Measurements from ENCODE around the gene LGR4. TPM values are rescaled to one million over a fixed set of nuclear protein-coding genes. Genes with fewer than 3 reads are reported as not detected.
"Not testable (repeated sequence)": the region's sequence is repeated elsewhere in the genome, so short reads cannot be mapped to it uniquely, and the experiment has no call there.

LGR4 gene
- total RNA-seq, 6 experiments from 2014 or later = 13.9 to 20.2 (median 17.7) TPM

- H3K4me1 Mint-ChIP-seq (ENCODE audit: low read depth) = peaks cover 17% of the 10 kb centered on the region
- TF ChIP-seq, protein P1, sequence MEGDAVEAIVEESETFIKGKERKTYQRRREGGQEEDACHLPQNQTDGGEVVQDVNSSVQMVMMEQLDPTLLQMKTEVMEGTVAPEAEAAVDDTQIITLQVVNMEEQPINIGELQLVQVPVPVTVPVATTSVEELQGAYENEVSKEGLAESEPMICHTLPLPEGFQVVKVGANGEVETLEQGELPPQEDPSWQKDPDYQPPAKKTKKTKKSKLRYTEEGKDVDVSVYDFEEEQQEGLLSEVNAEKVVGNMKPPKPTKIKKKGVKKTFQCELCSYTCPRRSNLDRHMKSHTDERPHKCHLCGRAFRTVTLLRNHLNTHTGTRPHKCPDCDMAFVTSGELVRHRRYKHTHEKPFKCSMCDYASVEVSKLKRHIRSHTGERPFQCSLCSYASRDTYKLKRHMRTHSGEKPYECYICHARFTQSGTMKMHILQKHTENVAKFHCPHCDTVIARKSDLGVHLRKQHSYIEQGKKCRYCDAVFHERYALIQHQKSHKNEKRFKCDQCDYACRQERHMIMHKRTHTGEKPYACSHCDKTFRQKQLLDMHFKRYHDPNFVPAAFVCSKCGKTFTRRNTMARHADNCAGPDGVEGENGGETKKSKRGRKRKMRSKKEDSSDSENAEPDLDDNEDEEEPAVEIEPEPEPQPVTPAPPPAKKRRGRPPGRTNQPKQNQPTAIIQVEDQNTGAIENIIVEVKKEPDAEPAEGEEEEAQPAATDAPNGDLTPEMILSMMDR (IDR thresholded peaks at IDR 0.05) = no peak
- H3K27me3 Mint-ChIP-seq (ENCODE audit: insufficient read depth) = no peaks in the 10 kb centered on the region
- no peaks in the 10 kb centered on the region for H3K36me3 Mint-ChIP-seq (ENCODE audit: low read depth)
- H3K27ac Mint-ChIP-seq = no peak overlapping the region
- H3K9me3 Mint-ChIP-seq = no peaks in the 10 kb centered on the region
- no peak for DNase-seq
- H3K4me3 Mint-ChIP-seq = no peak overlapping the region
Measured at GRCh38 chr11:27350511-27350910, 122.1 kb downstream of the LGR4 start.

GRCh38 chr11:27349919-27350318 is 122.7 kb downstream of the LGR4 start:
- H3K9me3 Mint-ChIP-seq = no peaks in the 10 kb centered on the region
- no peak for DNase-seq
- no peak overlapping the region for H3K27ac Mint-ChIP-seq
- H3K4me3 Mint-ChIP-seq = no peak overlapping the region
- TF ChIP-seq, protein P1 (IDR thresholded peaks at IDR 0.05) = no peak
- no peaks in the 10 kb centered on the region; the same call in 1 of the 2 replicates for H3K36me3 Mint-ChIP-seq (ENCODE audit: low read depth)
- H3K27me3 Mint-ChIP-seq (ENCODE audit: insufficient read depth) = no peaks in the 10 kb centered on the region
- H3K4me1 Mint-ChIP-seq (ENCODE audit: low read depth) = peaks cover 17% of the 10 kb centered on the region

GRCh38 chr11:27348340-27348873 is 124.2 kb downstream of the LGR4 start:
- no peak overlapping the region for H3K4me3 Mint-ChIP-seq

GRCh38 chr11:27347359-27348339 is 124.9 kb downstream of the LGR4 start:
- H3K4me1 Mint-ChIP-seq (ENCODE audit: low read depth) = peaks cover 6% of the 10 kb centered on the region; the same call in 1 of the 2 replicates
- H3K27ac Mint-ChIP-seq = no peak overlapping the region
- no peak for DNase-seq
- TF ChIP-seq, protein P1 (IDR thresholded peaks at IDR 0.05) = no peak
- no peaks in the 10 kb centered on the region for H3K9me3 Mint-ChIP-seq
- H3K4me3 Mint-ChIP-seq = no peak overlapping the region
- no peaks in the 10 kb centered on the region for H3K27me3 Mint-ChIP-seq (ENCODE audit: insufficient read depth)
- no peaks in the 10 kb centered on the region; the same call in 1 of the 2 replicates for H3K36me3 Mint-ChIP-seq (ENCODE audit: low read depth)

More at GRCh38 chr11:27348340-27348873, 124.2 kb downstream of the LGR4 start:
- no peaks in the 10 kb centered on the region; the same call in 1 of the 2 replicates for H3K36me3 Mint-ChIP-seq (ENCODE audit: low read depth)
- peaks cover 6% of the 10 kb centered on the region; the same call in 1 of the 2 replicates for H3K4me1 Mint-ChIP-seq (ENCODE audit: low read depth)
- H3K27me3 Mint-ChIP-seq (ENCODE audit: insufficient read depth) = no peaks in the 10 kb centered on the region
- H3K27ac Mint-ChIP-seq = peak overlapping the region; percentile 3; the same call in 1 of the 2 replicates
- no peaks in the 10 kb centered on the region for H3K9me3 Mint-ChIP-seq
- TF ChIP-seq, protein P1 (IDR thresholded peaks at IDR 0.05) = no peak
- DNase-seq = no peak

DNA sequence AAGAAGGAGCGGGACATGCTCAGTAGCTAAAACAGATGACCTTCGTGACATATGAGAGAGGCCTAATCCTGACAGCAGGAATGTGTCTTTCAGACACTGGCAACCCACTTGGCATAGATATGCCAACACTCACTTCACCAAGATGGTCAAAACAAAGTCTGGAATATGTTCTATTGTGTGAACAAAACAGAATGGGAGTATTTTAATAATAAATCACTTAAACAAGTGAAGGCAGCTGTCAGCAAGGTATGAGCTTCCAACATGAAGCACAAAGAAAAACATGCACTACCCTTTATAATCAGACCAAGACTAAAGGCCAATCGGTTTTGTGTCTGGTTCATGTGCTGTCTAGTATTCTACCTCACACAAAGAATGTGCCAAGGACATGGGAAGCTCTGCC is 132.6 kb downstream of the LGR4 start:
- DNase-seq = no peak
- Mint-ChIP-seq H3K27me3 (ENCODE audit: insufficient read depth) (no peaks in the 10 kb centered on the region), H3K9me3 (no peaks in the 10 kb centered on the region), H3K36me3 (ENCODE audit: low read depth) (peaks cover 6% of the 10 kb centered on the region; the same call in 1 of the 2 replicates), H3K4me1 (ENCODE audit: low read depth) (no peaks in the 10 kb centered on the region; the same call in 1 of the 2 replicates), H3K27ac (no peak overlapping the region), H3K4me3 (no peak overlapping the region)
- TF ChIP-seq, protein P1 (IDR thresholded peaks at IDR 0.05) = no peak

GRCh38 chr11:27334764-27335163 is 137.8 kb downstream of the LGR4 start:
- DNase-seq; H3K27me3 Mint-ChIP-seq (ENCODE audit: insufficient read depth); H3K4me3 Mint-ChIP-seq; H3K27ac Mint-ChIP-seq; H3K9me3 Mint-ChIP-seq: not testable (repeated sequence)
- peaks cover 12% of the 10 kb centered on the region for H3K36me3 Mint-ChIP-seq (ENCODE audit: low read depth)
- H3K4me1 Mint-ChIP-seq (ENCODE audit: low read depth) = peaks cover 34% of the 10 kb centered on the region
